HepG2 (cell line): ENCODE results near the gene PARN. TPM values are rescaled to one million over a fixed set of nuclear protein-coding genes. Genes with fewer than 3 reads are reported as not detected.

Experiments
- AHR ChIP-seq: IDR thresholded peaks from 2 replicates; pipeline ENCODE4 v1.6.1; 2018; ENCODE audit warnings: missing genetic modification reagents, missing compliant biosample characterization
- CCDC6 ChIP-seq: sonication (generic); formaldehyde crosslinking; IDR thresholded peaks from 2 replicates; pipeline ENCODE4 v1.8.1; 2022; ENCODE audit warnings: mild to moderate bottlenecking, missing genetic modification reagents, moderate library complexity
- HHEX ChIP-seq: IDR thresholded peaks from 2 replicates; pipeline ENCODE4 v1.6.1; 2016; ENCODE audit warnings: control low read depth
- MTA1 ChIP-seq: sonication (generic); formaldehyde crosslinking; IDR thresholded peaks from 2 replicates; pipeline ENCODE4 v1.4.0; 2020; ENCODE audit warnings: missing genetic modification reagents, mild to moderate bottlenecking, borderline replicate concordance
- NCOA2 ChIP-seq: sonication (generic); formaldehyde crosslinking; IDR thresholded peaks from 2 replicates; pipeline ENCODE4 v1.8.0; 2022; ENCODE audit warnings: inconsistent platforms
- NR2C2 ChIP-seq: sonication (generic); formaldehyde crosslinking; IDR thresholded peaks from 2 replicates; pipeline ENCODE4 v1.4.0; 2020; ENCODE audit warnings: missing genetic modification reagents, mild to moderate bottlenecking, moderate library complexity, borderline replicate concordance
- NR2F1 ChIP-seq, 2 experiments: fragments of 450-650 bp in 1 of 2; formaldehyde crosslinking in 1 of 2; IDR thresholded peaks; 2 replicates each; pipeline versions ENCODE4 v1.5.0 to v1.6.1; 2016 to 2020; ENCODE audit warnings: mild to moderate bottlenecking in 1 of 2, missing compliant biosample characterization in 1 of 2, missing genetic modification reagents in 1 of 2, moderate library complexity in 1 of 2
- PAF1 ChIP-seq: IDR thresholded peaks from 2 replicates; pipeline ENCODE4 v1.6.1; 2016; ENCODE audit warnings: missing genetic modification reagents, missing compliant biosample characterization
- PITX1 ChIP-seq: sonication (generic); formaldehyde crosslinking; IDR thresholded peaks from 2 replicates; pipeline ENCODE4 v1.5.1; 2020; ENCODE audit warnings: mild to moderate bottlenecking, missing genetic modification reagents
- RCOR2 ChIP-seq: IDR thresholded peaks from 2 replicates; pipeline ENCODE4 v1.6.1; 2016; ENCODE audit warnings: missing biosample characterization, missing genetic modification reagents
- RXRB ChIP-seq: IDR thresholded peaks from 2 replicates; pipeline ENCODE4 v1.6.1; 2016; ENCODE audit warnings: borderline replicate concordance, missing genetic modification reagents, missing compliant biosample characterization
- SRSF1 ChIP-seq: fragments of 200-400 bp; formaldehyde crosslinking; optimal IDR thresholded peaks from 2 replicates; pipeline ENCODE3; 2017; ENCODE audit warnings: mild to moderate bottlenecking, low read depth, low read length, moderate library complexity
- STAG1 ChIP-seq: sonication (generic); formaldehyde crosslinking; IDR thresholded peaks from 2 replicates; pipeline ENCODE4 v1.4.0; 2020; ENCODE audit warnings: missing genetic modification reagents
- ZNF329 ChIP-seq: sonication (generic); formaldehyde crosslinking; IDR thresholded peaks from 2 replicates; pipeline ENCODE4 v1.9.0; 2021; ENCODE audit warnings: low read depth, mild to moderate bottlenecking, missing genetic modification reagents
- ZNF501 ChIP-seq: sonication (generic); formaldehyde crosslinking; IDR thresholded peaks from 2 replicates; pipeline ENCODE4 v1.5.1; 2020; ENCODE audit warnings: mild to moderate bottlenecking, moderate library complexity, missing genetic modification reagents
- ZNF75D ChIP-seq: sonication (generic); formaldehyde crosslinking; IDR thresholded peaks from 2 replicates; pipeline ENCODE4 v1.8.1; 2023; ENCODE audit warnings: missing genetic modification reagents, mild to moderate bottlenecking, borderline replicate concordance
- ZNF879 ChIP-seq: sonication (generic); formaldehyde crosslinking; IDR thresholded peaks from 2 replicates; pipeline ENCODE4 v1.8.1; 2023; ENCODE audit warnings: missing genetic modification reagents
- polyA plus RNA-seq, 8 experiments: library from polyadenylated mRNA; depleted of rRNA in 3 of 8; stranded (reverse) in 7 of 8; unstranded in 1 of 8; fragments of >200 nt; fragmentation: Illumina TruSeq in 4 of 8; extraction: Trizol in 4 of 8; gene quantifications; 2 replicates each; pipeline versions ENCODE4 v1.2.1 to v1.2.3, GENCODE V29; 2011 to 2016; ENCODE audit warnings: low read depth in 4 of 8, missing spikeins in 1 of 8, mixed read lengths in 1 of 8; ENCODE audit not compliant: insufficient read depth in 1 of 8
- total RNA-seq, 5 experiments: library from RNA; depleted of rRNA; stranded (reverse); fragments of >200 nt; fragmentation: Illumina TruSeq; extraction: Trizol; gene quantifications; 2 replicates each; pipeline ENCODE4 v1.2.3, GENCODE V29; 2016; ENCODE audit warnings: low read depth in 1 of 5
- TF ChIP-seq, protein P1 (sequence below): sonication (generic); formaldehyde crosslinking; conservative IDR thresholded peaks from 2 replicates; pipeline ENCODE4 v1.8.0; 2022; ENCODE audit warnings: low read depth, missing genetic modification reagents
- TF ChIP-seq, protein P2 (sequence below): sonication (generic); formaldehyde crosslinking; IDR thresholded peaks from 2 replicates; pipeline ENCODE4 v1.8.0; 2022; ENCODE audit warnings: missing genetic modification reagents, mild to moderate bottlenecking, borderline replicate concordance
- TF ChIP-seq, protein P3 (sequence below): sonication (generic); formaldehyde crosslinking; IDR thresholded peaks from 2 replicates; pipeline ENCODE4 v1.8.1; 2023; ENCODE audit warnings: mild to moderate bottlenecking, missing genetic modification reagents, borderline replicate concordance
- TF ChIP-seq, protein P4 (sequence below): sonication (generic); formaldehyde crosslinking; IDR thresholded peaks from 2 replicates; pipeline ENCODE4 v1.8.0; 2022; ENCODE audit warnings: missing genetic modification reagents, low read depth, mild to moderate bottlenecking, borderline replicate concordance
- TF ChIP-seq, protein P5 (sequence below): sonication (generic); formaldehyde crosslinking; IDR thresholded peaks from 2 replicates; pipeline ENCODE4 v1.4.0; 2020; ENCODE audit warnings: missing genetic modification reagents; ENCODE audit errors: not compliant biosample characterization
- TF ChIP-seq, protein P6 (sequence below): sonication (generic); formaldehyde crosslinking; IDR thresholded peaks from 2 replicates; pipeline ENCODE4 v1.4.0; 2020; ENCODE audit warnings: missing genetic modification reagents, mild to moderate bottlenecking, borderline replicate concordance

The PARN gene
- total and polyA plus RNA-seq, 2 of the 13 experiments (the other 11 are each of a cell fraction or from before 2014, with no cell fraction given), result 13.3 to 47.6 TPM

DNA sequence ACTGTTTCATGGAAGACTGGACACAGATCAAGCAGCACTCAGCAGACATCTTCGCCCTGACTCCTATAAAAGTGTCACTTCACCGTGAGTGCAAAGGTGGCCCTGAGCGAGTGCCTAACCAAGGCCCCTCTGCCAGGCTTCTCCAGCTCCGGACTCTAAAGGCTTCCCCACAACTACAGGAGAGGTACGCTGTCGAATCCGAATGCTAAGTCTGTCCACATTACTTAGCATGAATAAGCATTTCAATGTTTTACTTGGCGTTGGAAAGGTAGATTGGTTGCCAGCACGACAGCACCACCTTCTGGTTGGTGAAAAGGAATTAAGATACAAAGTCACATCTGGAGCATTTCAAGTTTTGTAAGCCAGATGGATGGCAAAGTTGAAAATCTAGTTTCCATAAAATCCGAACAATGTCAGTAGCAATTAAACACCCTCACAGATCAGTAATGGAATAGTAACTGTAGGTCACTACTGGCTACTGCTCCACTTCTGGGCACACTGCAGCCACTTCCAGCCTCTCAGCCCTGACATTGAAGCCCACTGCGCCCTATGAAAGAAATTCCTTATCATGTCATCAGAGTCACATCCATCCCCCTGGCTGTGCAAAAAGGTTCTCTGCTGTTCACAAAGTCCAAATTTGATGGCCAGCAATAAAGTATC is 100.9 kb downstream of the PARN start (continued):
- TF ChIP-seq AHR (no peak), ZNF501 (CRISPR knock-in tag) (peak; percentile 91), CCDC6 (CRISPR knock-in tag) (no peak), NR2F1 (CRISPR knock-in tag; IDR thresholded peaks at IDR 0.05) (peak in 1 of 2 experiments; percentile 35; a peak in 1 of 4 replicates), NCOA2 (CRISPR knock-in tag) (peak; percentile 66; the same call in 1 of the 2 replicates), STAG1 (CRISPR knock-in tag) (peak; percentile 100), NR2C2 (CRISPR knock-in tag) (no peak), HHEX (no peak), PAF1 (CRISPR knock-in tag) (no peak), ZNF75D (CRISPR knock-in tag) (no peak), PITX1 (CRISPR knock-in tag) (0 out of 2 replicates have a peak, but pooled peaks have one; percentile 37), ZNF329 (CRISPR knock-in tag) (no peak), MTA1 (CRISPR knock-in tag) (no peak), SRSF1 (no peak), ZNF879 (no peak), RXRB (CRISPR knock-in tag) (peak; percentile 77; the same call in 1 of the 2 replicates), RCOR2 (peak; percentile 64; the same call in 1 of the 2 replicates)
- TF ChIP-seq, protein P1, sequence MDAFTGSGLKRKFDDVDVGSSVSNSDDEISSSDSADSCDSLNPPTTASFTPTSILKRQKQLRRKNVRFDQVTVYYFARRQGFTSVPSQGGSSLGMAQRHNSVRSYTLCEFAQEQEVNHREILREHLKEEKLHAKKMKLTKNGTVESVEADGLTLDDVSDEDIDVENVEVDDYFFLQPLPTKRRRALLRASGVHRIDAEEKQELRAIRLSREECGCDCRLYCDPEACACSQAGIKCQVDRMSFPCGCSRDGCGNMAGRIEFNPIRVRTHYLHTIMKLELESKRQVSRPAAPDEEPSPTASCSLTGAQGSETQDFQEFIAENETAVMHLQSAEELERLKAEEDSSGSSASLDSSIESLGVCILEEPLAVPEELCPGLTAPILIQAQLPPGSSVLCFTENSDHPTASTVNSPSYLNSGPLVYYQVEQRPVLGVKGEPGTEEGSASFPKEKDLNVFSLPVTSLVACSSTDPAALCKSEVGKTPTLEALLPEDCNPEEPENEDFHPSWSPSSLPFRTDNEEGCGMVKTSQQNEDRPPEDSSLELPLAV, result no peak
- TF ChIP-seq, protein P2, sequence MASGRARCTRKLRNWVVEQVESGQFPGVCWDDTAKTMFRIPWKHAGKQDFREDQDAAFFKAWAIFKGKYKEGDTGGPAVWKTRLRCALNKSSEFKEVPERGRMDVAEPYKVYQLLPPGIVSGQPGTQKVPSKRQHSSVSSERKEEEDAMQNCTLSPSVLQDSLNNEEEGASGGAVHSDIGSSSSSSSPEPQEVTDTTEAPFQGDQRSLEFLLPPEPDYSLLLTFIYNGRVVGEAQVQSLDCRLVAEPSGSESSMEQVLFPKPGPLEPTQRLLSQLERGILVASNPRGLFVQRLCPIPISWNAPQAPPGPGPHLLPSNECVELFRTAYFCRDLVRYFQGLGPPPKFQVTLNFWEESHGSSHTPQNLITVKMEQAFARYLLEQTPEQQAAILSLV (CRISPR knock-in tag), result no peak
- TF ChIP-seq, protein P3, sequence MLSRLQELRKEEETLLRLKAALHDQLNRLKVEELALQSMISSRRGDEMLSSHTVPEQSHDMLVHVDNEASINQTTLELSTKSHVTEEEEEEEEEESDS (CRISPR knock-in tag), result no peak
- TF ChIP-seq, protein P4, sequence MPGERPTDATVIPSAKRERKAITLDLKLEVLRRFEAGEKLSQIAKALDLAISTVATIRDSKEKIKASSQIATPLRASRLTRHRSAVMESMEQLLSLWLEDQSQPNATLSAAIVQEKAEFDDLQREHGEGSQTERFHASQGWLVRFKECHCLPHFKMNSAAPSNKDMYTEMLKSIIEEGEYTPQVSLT, result no peak
- TF ChIP-seq, protein P5, sequence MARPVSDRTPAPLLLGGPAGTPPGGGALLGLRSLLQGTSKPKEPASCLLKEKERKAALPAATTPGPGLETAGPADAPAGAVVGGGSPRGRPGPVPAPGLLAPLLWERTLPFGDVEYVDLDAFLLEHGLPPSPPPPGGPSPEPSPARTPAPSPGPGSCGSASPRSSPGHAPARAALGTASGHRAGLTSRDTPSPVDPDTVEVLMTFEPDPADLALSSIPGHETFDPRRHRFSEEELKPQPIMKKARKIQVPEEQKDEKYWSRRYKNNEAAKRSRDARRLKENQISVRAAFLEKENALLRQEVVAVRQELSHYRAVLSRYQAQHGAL (CRISPR knock-in tag), result peak; percentile 53
- TF ChIP-seq, protein P6, sequence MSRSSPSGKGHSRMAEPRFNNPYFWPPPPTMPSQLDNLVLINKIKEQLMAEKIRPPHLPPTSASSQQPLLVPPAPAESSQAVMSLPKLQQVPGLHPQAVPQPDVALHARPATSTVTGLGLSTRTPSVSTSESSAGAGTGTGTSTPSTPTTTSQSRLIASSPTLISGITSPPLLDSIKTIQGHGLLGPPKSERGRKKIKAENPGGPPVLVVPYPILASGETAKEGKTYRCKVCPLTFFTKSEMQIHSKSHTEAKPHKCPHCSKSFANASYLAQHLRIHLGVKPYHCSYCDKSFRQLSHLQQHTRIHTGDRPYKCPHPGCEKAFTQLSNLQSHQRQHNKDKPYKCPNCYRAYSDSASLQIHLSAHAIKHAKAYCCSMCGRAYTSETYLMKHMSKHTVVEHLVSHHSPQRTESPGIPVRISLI (CRISPR knock-in tag), result no peak; the same call in 1 of the 2 replicates
